ENCODE measurements around the gene MTHFR. TPM values are rescaled to one million over a fixed set of nuclear protein-coding genes. Genes with fewer than 3 reads are reported as not detected.

Gene MTHFR
- total and polyA plus RNA-seq, 2 of the 4 experiments (the other 2 are of a cell fraction): 7.3 to 7.4 TPM

GRCh38 chr1:11782127-11782708 lies 23.5 kb downstream of the MTHFR start:
- intact Hi-C loops (cut with micrococcal nuclease): no loop called here
- no peaks in the 10 kb centered on the region; the same call in 1 of the 2 replicates for H3K27me3 ChIP-seq (ENCODE audit: control insufficient read depth, insufficient read depth, low read length)
- no peaks in the 10 kb centered on the region for H4K20me1 ChIP-seq (ENCODE audit: insufficient read depth, low read length)
- H3K9ac ChIP-seq (ENCODE audit: low read depth, low read length): no peak overlapping the region
- no peak overlapping the region for H3K4me3 ChIP-seq (ENCODE audit: insufficient read depth, low read depth, low read length)
- H4K91ac ChIP-seq (ENCODE audit: insufficient read depth, low read depth, low read length): no peak overlapping the region
- H3K4ac ChIP-seq (ENCODE audit: low read depth, low read length): no peak overlapping the region
- ChIA-PET POLR2A (ENCODE audit: unreplicated experiment) (interaction anchor here (0.6 kb wide), 1 partner anchor 63 kb away, joined by 3 read pairs; no protein-coding TSS in a partner anchor), CTCF (no interaction called here)
- no peaks in the 10 kb centered on the region for H3K36me3 ChIP-seq (ENCODE audit: control insufficient read depth, insufficient read depth, low read length)
- no peak overlapping the region for H2BK5ac ChIP-seq (ENCODE audit: low read depth, low read length, poor library complexity, severe bottlenecking)
- 60% methylated on average over 1 of the region's 6 CpGs; no CpG with 5 or more reads in 1 of the 2 experiments for WGBS, 2 experiments (ENCODE audit: extremely low coverage in 2 of 2, insufficient read length in 1 of 2)
- peaks cover 8% of the 10 kb centered on the region for H3K4me1 ChIP-seq (ENCODE audit: control insufficient read depth, insufficient read depth, low read length)
- H3K14ac ChIP-seq (replicated peaks; ENCODE audit: low read depth, low read length): no peak overlapping the region
- H3K23ac ChIP-seq (ENCODE audit: low read depth, low read length): no peak overlapping the region
- H3K56ac ChIP-seq (ENCODE audit: extremely low read depth, insufficient read depth, low read length): no peak overlapping the region
- no peak for ATAC-seq (ENCODE audit: low read depth)
- H3K9me3 ChIP-seq (ENCODE audit: control insufficient read depth, insufficient read depth, low read length): no peaks in the 10 kb centered on the region
- no peak overlapping the region for H3K4me2 ChIP-seq (ENCODE audit: low read depth, low read length)
- no peak overlapping the region for H4K5ac ChIP-seq (ENCODE audit: low read depth, low read length)
- dilution Hi-C loops (cut with HindIII; ENCODE audit: low sequenced_read_pairs, unreplicated experiment): no loop called here
- no peak overlapping the region for H2AK9ac ChIP-seq (replicated peaks; ENCODE audit: low read depth, low read length, poor library complexity)
- H2BK120ac ChIP-seq (ENCODE audit: low read depth, low read length): no peak overlapping the region
- peaks cover 2% of the 10 kb centered on the region; the same call in 1 of the 2 replicates for H3K9me1 ChIP-seq (ENCODE audit: insufficient read depth, low read length)
- H2AK5ac ChIP-seq (ENCODE audit: low read depth, low read length): no peak overlapping the region
- H3K18ac ChIP-seq (ENCODE audit: low read depth, low read length): no peak overlapping the region
- in situ Hi-C loops (cut with MboI; ENCODE audit: low sequenced_read_pairs): no loop called here
- no peak for DNase-seq
- H2AFZ ChIP-seq (replicated peaks; ENCODE audit: low read length, poor library complexity): no peak overlapping the region
- no TSS peak for BruUV-seq (replicated peaks)
- H3K27ac ChIP-seq (ENCODE audit: insufficient read depth, low read length): no peak overlapping the region
- no peaks in the 10 kb centered on the region for H3K79me1 ChIP-seq (ENCODE audit: low read depth in 1 of 2, low read length in 2 of 2)
- H2BK20ac ChIP-seq (ENCODE audit: low read depth, low read length): no peak overlapping the region
- no peak overlapping the region for H2BK15ac ChIP-seq (ENCODE audit: low read depth, low read length)
- H4K8ac ChIP-seq (ENCODE audit: low read depth in 2 of 2, low read length in 2 of 2): no peak overlapping the region
- TF ChIP-seq ELK1 (IDR thresholded peaks at IDR 0.05; ENCODE audit: borderline replicate concordance, low read depth, low read length) (no peak), MAFK (IDR thresholded peaks at IDR 0.05; ENCODE audit: low read depth, low read length) (no peak)
